Endothelial cell of umbilical vein (primary cell): ENCODE results near the gene DMD. TPM values are rescaled to one million over a fixed set of nuclear protein-coding genes. Genes with fewer than 3 reads are reported as not detected.

ENCODE experiments used
- BruUV-seq: library from RNA; stranded (reverse); fragments of 400-500 nt; replicated peaks from 2 replicates; lab custom pipeline; 2021; lab: Mats Ljungman, UMichigan
- CTCF ChIA-PET: fragments of 300-600, 350-600 bp; sonication (Branson Sonifier 250); formaldehyde crosslinking; loops from one replicate; lab custom pipeline; 2021; ENCODE audit warnings: antibody characterized with exemption, inconsistent platforms; lab: Charles Lee
- POLR2A ChIA-PET: fragments of 300-600, 350-600 bp; sonication (Branson Sonifier 250); formaldehyde crosslinking; loops from one replicate; lab custom pipeline; 2021; ENCODE audit warnings: antibody characterized with exemption, inconsistent platforms; lab: Charles Lee
- DNase-seq: peaks from one replicate; pipeline ENCODE4 v3.0.0-alpha.2; 2011; ENCODE audit warnings: low read depth, low spot score
- FAIRE-seq: peaks from 2 replicates; lab custom pipeline; 2011; peaks lifted over from hg19 to GRCh38; lab: Jason Lieb, UNC
- H2AFZ ChIP-seq: 2 replicates; pipeline ENCODE4 v1.6.0; 2012; ENCODE audit warnings: low read depth, low read length, control low read depth, inconsistent platforms
- H3K27ac ChIP-seq: 2 replicates; pipeline ENCODE4 v1.5.1; 2011; ENCODE audit warnings: low read depth, mild to moderate bottlenecking, control low read depth, low read length, moderate library complexity; ENCODE audit not compliant: insufficient read depth
- H3K27me3 ChIP-seq, 2 experiments: 2 replicates each; pipeline versions ENCODE4 v1.6.0 to v1.6.1; 2011; ENCODE audit warnings: low read length in 2 of 2, mixed read lengths in 1 of 2; ENCODE audit not compliant: control insufficient read depth in 2 of 2, insufficient read depth in 2 of 2
- H3K36me3 ChIP-seq, 2 experiments: 2 replicates in 1 of 2; 3 replicates in 1 of 2; pipeline ENCODE4 v1.5.1; 2011; ENCODE audit warnings: low read length in 2 of 2, mild to moderate bottlenecking in 1 of 2, moderate library complexity in 1 of 2; ENCODE audit not compliant: control insufficient read depth in 2 of 2, insufficient read depth in 2 of 2; ENCODE audit errors: extremely low read depth in 1 of 2
- H3K4me1 ChIP-seq: 3 replicates; pipeline ENCODE4 v1.5.1; 2011; ENCODE audit warnings: mild to moderate bottlenecking, low read length; ENCODE audit not compliant: control insufficient read depth, insufficient read depth; ENCODE audit errors: extremely low read depth
- H3K4me2 ChIP-seq: 2 replicates; pipeline ENCODE4 v1.6.1; 2011; ENCODE audit warnings: low read length, control low read depth, mixed read lengths; ENCODE audit not compliant: insufficient read depth
- H3K4me3 ChIP-seq, 3 experiments: fragments of 200-600 bp in 1 of 3; sonication (generic), shearing (Covaris generic) in 1 of 3; replicated peaks in 1 of 3; 2 replicates each; pipeline ENCODE4 v1.5.1; 2011 to 2016; ENCODE audit warnings: control low read depth in 3 of 3, low read length in 3 of 3, mild to moderate bottlenecking in 2 of 3, inconsistent platforms in 1 of 3, low read depth in 1 of 3, moderate library complexity in 1 of 3; ENCODE audit not compliant: insufficient read depth in 1 of 3
- H3K79me2 ChIP-seq: 2 replicates; pipeline ENCODE4 v1.6.0; 2012; ENCODE audit warnings: low read length, inconsistent platforms; ENCODE audit not compliant: control insufficient read depth, insufficient read depth
- H3K9ac ChIP-seq: replicated peaks from 2 replicates; pipeline ENCODE3; 2011; ENCODE audit warnings: low read length, control low read depth; ENCODE audit not compliant: insufficient read depth; ENCODE audit errors: extremely low read depth
- H3K9me1 ChIP-seq: replicated peaks from 3 replicates; pipeline ENCODE4 v1.6.0; 2011; ENCODE audit warnings: mild to moderate bottlenecking, low read length; ENCODE audit not compliant: control insufficient read depth, insufficient read depth; ENCODE audit errors: extremely low read depth
- H3K9me3 ChIP-seq: replicated peaks from 2 replicates; pipeline ENCODE4 v1.5.1; 2012; ENCODE audit warnings: low read length, inconsistent platforms; ENCODE audit not compliant: control insufficient read depth, insufficient read depth
- H4K20me1 ChIP-seq: replicated peaks from 2 replicates; pipeline ENCODE3; 2011; ENCODE audit warnings: mild to moderate bottlenecking, low read length; ENCODE audit not compliant: control insufficient read depth, insufficient read depth; ENCODE audit errors: extremely low read depth
- EZH2 ChIP-seq: IDR thresholded peaks from 2 replicates; pipeline ENCODE4 v1.6.1; 2012; ENCODE audit warnings: borderline replicate concordance, low read depth, mild to moderate bottlenecking, moderate library complexity, low read length, inconsistent platforms; ENCODE audit not compliant: severe bottlenecking
- FOS ChIP-seq: IDR thresholded peaks from 2 replicates; pipeline ENCODE4 v1.6.1; 2011; ENCODE audit warnings: mild to moderate bottlenecking, low read length, moderate library complexity, borderline replicate concordance; ENCODE audit not compliant: insufficient read depth
- GATA2 ChIP-seq: IDR thresholded peaks from 2 replicates; pipeline ENCODE4 v1.7.0; 2011; ENCODE audit warnings: low read depth, mild to moderate bottlenecking, moderate library complexity, mixed read lengths, low read length; ENCODE audit not compliant: insufficient read length, insufficient read depth
- JUN ChIP-seq: IDR thresholded peaks from 2 replicates; pipeline ENCODE4 v1.6.1; 2011; ENCODE audit warnings: borderline replicate concordance, low read depth; ENCODE audit not compliant: insufficient read length, insufficient read depth
- POLR2A ChIP-seq: IDR thresholded peaks from 2 replicates; pipeline ENCODE4 v1.6.1; 2012; ENCODE audit warnings: low read depth, mild to moderate bottlenecking, control low read depth, low read length
- dilution Hi-C: fragments of 300-500 bp; cut with MboI; formaldehyde crosslinking; loops from one replicate; pipeline ENCODE4 v1.15.0; 2019; ENCODE audit warnings: low sequenced_read_pairs; ENCODE audit not compliant: extremely low pct_ligation_motif_present
- intact Hi-C: fragments of 100-400 bp; cut with micrococcal nuclease; formaldehyde crosslinking; loops from one replicate; pipeline ENCODE4 v1.10.0; 2022
- polyA plus RNA-seq, 4 experiments: library from polyadenylated mRNA; depleted of rRNA in 3 of 4; stranded (reverse) in 3 of 4; unstranded in 1 of 4; fragments of >200 nt; gene quantifications; 2 replicates each; pipeline versions ENCODE4 v1.2.1 to v1.2.3, GENCODE V29; 2011 to 2012; ENCODE audit warnings: missing spikeins in 1 of 4
- total RNA-seq: library from RNA; stranded (reverse); gene quantifications from 2 replicates; pipeline ENCODE4 v1.2.3, GENCODE V29; 2021
- TF ChIP-seq, protein P1 (sequence below), 2 donors: IDR thresholded peaks; 1 replicate in 1 of 2; 2 replicates in 1 of 2; pipeline ENCODE4 v1.5.1; 2011; ENCODE audit warnings: low read length in 2 of 2, mild to moderate bottlenecking in 2 of 2, moderate library complexity in 2 of 2, control low read depth in 1 of 2, inconsistent platforms in 1 of 2, low read depth in 1 of 2; ENCODE audit not compliant: insufficient read depth in 1 of 2; ENCODE audit errors: extremely low read depth in 1 of 2
- TF ChIP-seq, protein P2 (sequence below): IDR thresholded peaks from 2 replicates; pipeline ENCODE4 v1.6.1; 2011; ENCODE audit not compliant: insufficient read depth, insufficient read length

The DMD gene
- total and polyA plus RNA-seq, 2 donors (not counting 3 experiments of a cell fraction or from before 2014, with no cell fraction given): 7.3 to 9.0 TPM

DNA sequence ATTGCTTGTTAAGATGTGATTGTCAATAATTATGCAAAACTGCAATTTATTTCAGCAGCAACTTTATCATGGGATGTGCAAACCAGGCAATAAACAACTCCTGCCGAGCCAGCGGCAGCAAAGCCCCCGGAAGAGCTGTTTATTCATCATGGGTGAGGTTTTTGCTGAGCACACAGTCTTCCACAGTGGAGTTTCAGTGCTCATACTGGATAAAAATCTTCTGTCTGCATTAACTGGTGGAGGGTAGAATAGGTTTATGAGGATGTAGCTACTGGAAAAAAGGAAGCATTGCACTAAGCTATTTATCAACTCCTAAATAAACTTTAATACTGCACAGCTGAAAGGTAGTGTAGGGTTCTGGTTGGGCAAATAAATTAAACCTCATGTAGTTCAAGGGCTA is 1582.2 kb downstream of the DMD start:
- no peaks in the 10 kb centered on the region for H4K20me1 ChIP-seq
- no peaks in the 10 kb centered on the region for H3K27me3 ChIP-seq
- no peak for TF ChIP-seq GATA2
- TF ChIP-seq JUN: no peak
- TF ChIP-seq, protein P1, sequence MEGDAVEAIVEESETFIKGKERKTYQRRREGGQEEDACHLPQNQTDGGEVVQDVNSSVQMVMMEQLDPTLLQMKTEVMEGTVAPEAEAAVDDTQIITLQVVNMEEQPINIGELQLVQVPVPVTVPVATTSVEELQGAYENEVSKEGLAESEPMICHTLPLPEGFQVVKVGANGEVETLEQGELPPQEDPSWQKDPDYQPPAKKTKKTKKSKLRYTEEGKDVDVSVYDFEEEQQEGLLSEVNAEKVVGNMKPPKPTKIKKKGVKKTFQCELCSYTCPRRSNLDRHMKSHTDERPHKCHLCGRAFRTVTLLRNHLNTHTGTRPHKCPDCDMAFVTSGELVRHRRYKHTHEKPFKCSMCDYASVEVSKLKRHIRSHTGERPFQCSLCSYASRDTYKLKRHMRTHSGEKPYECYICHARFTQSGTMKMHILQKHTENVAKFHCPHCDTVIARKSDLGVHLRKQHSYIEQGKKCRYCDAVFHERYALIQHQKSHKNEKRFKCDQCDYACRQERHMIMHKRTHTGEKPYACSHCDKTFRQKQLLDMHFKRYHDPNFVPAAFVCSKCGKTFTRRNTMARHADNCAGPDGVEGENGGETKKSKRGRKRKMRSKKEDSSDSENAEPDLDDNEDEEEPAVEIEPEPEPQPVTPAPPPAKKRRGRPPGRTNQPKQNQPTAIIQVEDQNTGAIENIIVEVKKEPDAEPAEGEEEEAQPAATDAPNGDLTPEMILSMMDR (IDR thresholded peaks at IDR 0.05; ENCODE audit: extremely low read depth in 1 of 2, insufficient read depth in 1 of 2, low read depth in 1 of 2, low read length in 2 of 2): no peak
- TF ChIP-seq EZH2: no peak
- TF ChIP-seq POLR2A: no peak
- no peak for TF ChIP-seq FOS
- H3K4me2 ChIP-seq: no peak overlapping the region
- ChIA-PET CTCF (no interaction called here), POLR2A (no interaction called here)
- H3K36me3 ChIP-seq: no peaks in the 10 kb centered on the region
- no peak overlapping the region for H3K27ac ChIP-seq
- dilution Hi-C loops (no loop called here), intact Hi-C loops (no loop called here)
- no peaks in the 10 kb centered on the region for H3K4me1 ChIP-seq
- H3K9ac ChIP-seq: no peak overlapping the region
- no peaks in the 10 kb centered on the region for H3K9me1 ChIP-seq
- no peaks in the 10 kb centered on the region for H3K9me3 ChIP-seq
- FAIRE-seq (no peak), DNase-seq (no peak)
- no peak overlapping the region for H2AFZ ChIP-seq
- H3K79me2 ChIP-seq: no peaks in the 10 kb centered on the region
- no peak overlapping the region for H3K4me3 ChIP-seq
- BruUV-seq: no TSS peak

DNA sequence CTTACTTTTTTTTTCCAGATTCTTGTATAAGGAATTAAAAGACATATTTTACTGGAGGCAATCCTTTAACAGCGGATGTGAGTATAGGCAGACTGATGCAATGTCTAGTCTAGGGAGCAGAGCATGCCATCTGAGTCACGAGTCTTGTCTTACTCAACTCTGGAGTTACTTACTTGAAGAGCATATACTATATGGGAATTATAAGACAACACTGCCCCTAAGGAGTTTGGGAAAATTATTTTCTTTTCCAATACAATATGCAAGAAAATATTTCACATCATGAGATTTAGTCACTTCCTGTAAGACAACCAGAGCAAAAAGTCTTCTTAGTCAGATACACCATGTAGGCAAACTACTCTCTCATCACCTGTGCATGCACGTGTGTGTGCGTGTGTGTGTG is 1602.2 kb downstream of the DMD start:
- Histone ChIP-seq H3K4me1 (no peaks in the 10 kb centered on the region), H3K9me1 (no peaks in the 10 kb centered on the region), H3K27ac (no peak overlapping the region), H3K4me3 (no peak overlapping the region), H3K4me2 (no peak overlapping the region), H3K27me3 (no peaks in the 10 kb centered on the region), H3K36me3 (no peaks in the 10 kb centered on the region), H3K79me2 (no peaks in the 10 kb centered on the region), H4K20me1 (no peaks in the 10 kb centered on the region), H3K9me3 (no peaks in the 10 kb centered on the region), H3K9ac (no peak overlapping the region), H2AFZ (no peak overlapping the region)
- intact Hi-C loops: no loop called here
- TF ChIP-seq, protein P2, sequence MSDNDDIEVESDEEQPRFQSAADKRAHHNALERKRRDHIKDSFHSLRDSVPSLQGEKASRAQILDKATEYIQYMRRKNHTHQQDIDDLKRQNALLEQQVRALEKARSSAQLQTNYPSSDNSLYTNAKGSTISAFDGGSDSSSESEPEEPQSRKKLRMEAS: no peak
- TF ChIP-seq FOS: peak; percentile 19
- BruUV-seq: no TSS peak
- FAIRE-seq: peak; percentile 42
- POLR2A ChIA-PET: no interaction called here
- dilution Hi-C loops: no loop called here
- CTCF ChIA-PET: no interaction called here
- DNase-seq: peak; percentile 12
